ENCODE results near the gene ZYG11B.
A peak's percentile ranks its signal among the peaks of the same experiment; 100 is the strongest.
"Not testable (repeated sequence)": the region's sequence is repeated elsewhere in the genome, so short reads cannot be mapped to it uniquely, and the experiment has no call there.

The ZYG11B gene

DNA sequence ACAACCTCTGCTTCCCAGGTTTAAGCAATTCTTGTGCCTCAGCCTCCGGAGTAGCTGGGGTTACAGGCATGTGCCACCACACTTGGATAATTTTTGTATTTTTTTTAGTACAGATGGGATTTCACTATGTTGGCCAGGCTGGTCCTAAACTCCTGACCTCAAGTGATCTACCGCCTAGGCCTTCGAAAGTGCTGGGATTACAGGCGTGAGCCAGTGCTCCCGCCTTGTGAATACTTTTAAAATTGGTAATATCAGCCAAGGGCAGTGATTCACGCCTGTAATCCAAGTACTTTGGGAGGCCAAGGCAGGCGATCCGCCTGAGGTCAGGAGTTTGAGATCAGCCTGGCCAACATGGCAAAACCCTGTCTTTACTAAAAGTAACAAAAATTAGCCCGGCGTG lies 33.7 kb downstream of the ZYG11B start:
- no peak for FAIRE-seq

DNA sequence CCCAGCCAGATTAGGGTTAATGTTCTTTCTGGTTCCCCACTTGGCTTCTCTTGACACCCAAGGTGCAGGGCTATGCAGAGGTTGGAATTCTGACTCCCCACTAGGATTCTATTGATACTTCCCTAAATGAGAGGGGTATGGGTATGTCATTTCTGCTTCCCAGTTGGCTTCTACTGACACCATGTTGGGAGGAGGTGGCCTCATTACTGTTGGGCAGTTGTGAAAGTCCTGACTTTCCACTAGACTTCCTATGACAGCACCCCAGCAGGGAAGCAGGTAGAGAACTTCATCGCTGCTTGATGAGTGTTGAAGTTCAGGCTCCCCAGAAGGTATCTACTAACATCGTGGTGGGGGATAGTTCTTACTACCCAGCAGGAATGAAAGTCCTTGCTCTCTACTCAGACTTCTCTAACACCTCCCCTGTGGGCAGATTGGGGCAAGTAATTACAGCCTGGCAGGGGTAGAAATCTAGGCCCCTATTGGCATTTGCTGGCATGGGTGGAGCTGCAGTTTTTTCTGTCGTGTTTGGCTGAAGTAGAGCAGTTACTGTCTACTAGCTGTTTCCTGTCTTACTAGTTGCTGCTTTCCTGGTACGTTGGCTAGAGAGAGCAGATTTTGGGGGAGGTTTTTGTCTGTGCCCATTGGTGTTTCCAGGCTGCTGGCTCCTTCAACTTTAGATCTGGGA lies 41.5 kb downstream of the ZYG11B start:
- no peak for FAIRE-seq

DNA sequence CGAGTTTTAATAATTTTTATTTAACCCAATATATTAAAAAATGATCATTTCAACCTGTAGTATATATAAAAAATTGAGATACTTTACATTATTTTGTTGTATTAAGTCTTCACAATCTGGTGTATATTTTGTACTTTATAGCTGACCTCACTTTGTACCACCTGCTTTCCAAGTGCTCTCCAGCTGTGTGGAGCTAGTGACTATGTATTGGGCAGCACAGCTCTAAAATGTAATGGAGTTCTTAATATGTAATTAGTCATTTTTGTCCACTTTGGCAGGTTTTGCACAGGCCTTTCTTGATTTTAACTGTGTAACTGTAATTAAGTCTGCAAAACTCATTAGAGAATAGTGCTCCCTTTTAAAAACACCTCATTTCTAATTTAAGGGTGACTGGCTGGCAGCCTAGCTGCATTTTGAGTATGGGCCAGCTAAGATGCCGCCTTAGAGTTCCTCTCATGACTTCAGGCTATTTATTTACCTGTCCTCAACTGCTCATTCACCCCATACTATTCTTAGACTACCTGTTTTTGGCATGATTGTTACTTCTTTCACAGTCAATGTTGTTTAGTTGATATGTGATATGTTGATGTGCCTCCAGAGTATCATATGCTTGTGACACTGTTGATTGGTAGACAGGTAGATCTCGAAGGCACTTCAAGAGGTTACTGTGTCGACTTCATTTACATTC lies 43.2 kb downstream of the ZYG11B start:
- no peak for FAIRE-seq

DNA sequence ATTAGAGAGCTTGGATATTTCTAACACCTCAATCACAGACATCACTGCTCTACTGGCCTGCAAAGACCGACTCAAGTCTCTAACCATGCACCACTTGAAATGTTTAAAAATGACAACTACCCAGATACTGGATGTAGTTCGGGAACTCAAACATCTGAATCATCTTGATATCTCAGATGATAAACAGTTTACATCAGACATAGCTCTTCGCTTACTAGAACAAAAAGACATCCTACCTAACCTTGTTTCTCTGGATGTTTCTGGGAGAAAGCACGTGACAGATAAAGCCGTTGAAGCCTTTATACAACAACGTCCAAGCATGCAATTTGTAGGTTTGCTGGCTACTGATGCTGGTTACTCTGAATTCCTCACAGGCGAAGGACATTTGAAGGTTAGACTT lies 45.1 kb downstream of the ZYG11B start:
- FAIRE-seq = no peak

DNA sequence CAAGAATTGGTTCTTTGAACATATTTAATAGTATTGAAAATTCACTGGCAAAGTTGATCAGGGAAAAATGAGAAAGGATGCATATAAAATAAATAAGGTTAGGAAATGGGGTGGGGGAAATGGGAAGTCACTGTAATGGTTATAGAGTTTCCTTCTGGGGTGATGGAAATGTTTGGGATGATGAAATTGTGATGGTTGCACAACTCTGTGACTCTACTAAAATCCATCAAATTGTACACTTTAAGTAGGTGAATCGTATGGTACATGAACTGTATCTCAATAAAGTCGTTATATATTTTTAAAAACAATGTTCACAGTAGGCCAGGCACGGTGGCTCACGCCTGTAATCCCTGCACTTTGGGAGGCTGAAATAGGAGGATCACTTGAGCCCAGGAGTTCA lies 59.9 kb downstream of the ZYG11B start:
- no peak for FAIRE-seq

- FAIRE-seq = not testable (repeated sequence)
These were observed 64.2 kb downstream of the ZYG11B start for GRCh38 chr1:52790429-52790828.

- no peak for FAIRE-seq
These were observed 65.8 kb downstream of the ZYG11B start for GRCh38 chr1:52792036-52792435.

DNA sequence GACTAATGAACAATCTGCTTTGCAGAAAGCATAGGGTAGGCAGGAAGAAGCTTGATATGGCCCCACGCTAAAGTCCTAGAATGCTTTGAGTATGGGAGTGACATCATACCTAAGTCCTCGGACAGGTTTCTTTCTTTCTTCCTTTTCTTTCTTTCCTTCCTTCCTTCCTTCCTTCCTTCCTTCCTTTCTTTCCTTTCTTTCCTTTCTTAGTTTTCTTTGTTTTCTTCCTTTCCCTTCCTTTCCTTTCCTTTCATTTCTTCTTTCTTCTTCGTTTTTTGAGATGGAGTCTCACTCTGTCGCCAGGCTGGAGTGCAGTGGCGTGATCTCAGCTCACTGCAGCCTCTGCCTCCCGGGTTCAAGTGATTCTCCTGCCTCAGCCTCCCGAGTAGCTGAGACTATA lies 67.5 kb downstream of the ZYG11B start:
- not testable (repeated sequence) for FAIRE-seq

- no peak for FAIRE-seq
These were observed 69.2 kb downstream of the ZYG11B start for GRCh38 chr1:52795464-52795863.

DNA sequence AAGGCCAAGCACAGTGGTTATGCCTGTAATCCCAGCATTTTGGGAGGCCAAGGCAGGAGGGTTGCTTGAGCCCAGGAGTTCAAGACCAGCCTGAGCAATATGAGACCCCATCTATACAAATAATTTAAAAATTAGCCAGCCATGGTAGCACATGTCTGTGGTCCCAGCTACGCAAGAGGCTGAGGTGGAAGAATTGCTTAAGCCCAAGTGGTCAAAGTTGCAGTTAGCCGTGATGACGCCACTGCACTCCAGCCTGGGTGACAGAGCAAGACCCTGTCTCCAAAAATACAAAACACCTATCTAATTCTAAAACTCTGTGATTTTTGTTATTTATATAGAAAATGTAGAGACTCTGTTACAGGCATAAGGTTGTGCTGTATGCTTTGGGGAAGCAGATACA lies 72.1 kb downstream of the ZYG11B start:
- FAIRE-seq = no peak

DNA sequence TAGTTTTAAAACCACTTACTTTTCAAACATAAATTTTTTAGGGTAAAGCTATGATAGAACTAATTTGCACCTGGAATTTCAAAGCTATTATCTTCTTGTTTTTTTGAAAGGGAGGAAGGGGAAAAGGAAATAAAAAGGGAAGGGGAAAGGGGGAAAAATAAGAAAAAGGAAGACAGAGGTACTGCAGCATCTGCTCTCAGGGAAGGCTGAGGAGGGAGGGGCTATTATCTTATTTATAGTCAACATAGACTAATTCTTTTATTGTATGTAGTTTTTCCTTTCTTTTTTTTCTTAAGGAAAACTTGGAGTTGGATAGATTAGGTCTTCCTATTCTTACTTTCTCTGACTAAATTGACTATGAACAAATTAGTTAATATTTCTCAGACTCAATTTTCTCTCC lies 74.8 kb downstream of the ZYG11B start:
- no peak for FAIRE-seq

DNA sequence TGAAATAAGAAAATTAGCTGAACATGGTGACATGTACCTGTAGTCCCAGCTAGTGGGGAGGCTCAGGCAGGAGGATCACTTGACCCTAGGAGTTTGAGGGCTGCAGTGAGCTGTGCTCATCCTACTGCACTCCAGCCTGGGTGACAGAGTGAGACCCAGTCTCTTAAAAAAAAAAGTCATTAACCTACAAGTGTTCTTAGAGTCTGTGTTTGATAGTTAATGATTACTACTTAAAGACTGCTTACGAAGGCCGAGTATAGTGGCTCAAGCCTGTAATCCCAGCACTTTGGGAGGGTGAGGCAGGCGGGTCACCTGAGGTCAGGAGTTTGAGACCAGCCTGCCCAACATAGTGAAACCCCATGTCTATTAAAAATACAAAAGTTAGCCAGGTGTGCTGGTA lies 77.8 kb downstream of the ZYG11B start:
- FAIRE-seq = not testable (repeated sequence)

DNA sequence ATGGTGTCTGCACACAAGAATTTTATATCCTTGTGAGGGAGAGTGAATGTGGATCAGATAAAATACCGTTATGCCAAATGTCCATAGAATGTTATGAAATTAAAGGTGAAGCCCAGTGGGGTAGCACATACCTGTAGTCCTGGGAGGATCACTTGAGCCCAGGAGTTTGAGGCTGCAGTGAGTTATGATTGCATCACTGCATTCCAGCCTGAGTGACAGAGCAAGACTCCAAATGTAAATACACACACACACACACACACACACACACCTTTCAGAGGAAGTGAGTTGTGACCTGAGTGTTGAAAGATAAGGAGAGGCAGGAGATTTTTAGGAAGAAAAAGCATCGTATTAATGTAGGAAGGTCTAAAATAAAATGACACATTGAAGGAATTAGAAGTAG lies 88.2 kb downstream of the ZYG11B start:
- FAIRE-seq = no peak

DNA sequence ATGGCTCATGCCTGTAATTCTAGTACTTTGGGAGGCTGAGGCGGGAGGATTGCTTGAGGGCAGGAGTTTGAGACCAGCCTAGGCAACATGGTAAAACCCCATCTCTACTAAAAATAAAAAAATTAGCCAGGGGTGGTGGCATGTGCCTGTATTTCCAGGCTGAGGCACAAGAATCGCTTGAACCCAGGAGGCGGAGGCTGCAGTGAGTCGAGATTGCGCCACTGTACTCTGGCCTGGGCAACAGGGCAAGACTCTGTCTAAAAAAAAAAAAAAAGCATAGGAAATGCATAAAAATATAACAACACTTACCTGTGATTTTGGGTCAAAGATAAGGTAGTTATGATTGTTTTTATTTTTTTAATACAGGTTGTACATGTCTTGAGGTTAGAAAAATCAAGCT lies 94.6 kb downstream of the ZYG11B start:
- not testable (repeated sequence) for FAIRE-seq

- peak; percentile 84 for FAIRE-seq
These were observed 99.6 kb downstream of the ZYG11B start for GRCh38 chr1:52825868-52826267.

DNA sequence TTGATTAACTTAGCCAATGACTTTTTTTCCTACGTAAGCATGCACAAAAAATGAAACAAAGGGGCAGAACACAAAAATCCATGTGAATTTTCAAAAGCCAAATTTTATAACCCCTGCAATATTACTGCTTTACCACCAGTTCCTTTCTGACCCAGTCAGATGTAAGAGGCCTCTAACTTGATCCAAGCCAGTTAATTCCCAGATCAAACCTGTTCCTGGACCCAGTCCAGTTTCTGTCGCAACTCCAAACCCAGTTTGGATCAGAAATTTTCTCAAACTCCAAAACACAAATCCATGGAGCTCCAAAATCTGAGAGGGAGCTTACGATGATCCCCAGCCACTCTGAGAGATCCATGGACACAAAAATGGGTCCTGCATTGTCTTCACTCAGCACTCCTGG lies 108.5 kb downstream of the ZYG11B start:
- FAIRE-seq = no peak

GRCh38 chr1:52836035-52836434 lies 109.8 kb downstream of the ZYG11B start:
- FAIRE-seq = no peak

- FAIRE-seq = not testable (repeated sequence)
These were observed 112.9 kb downstream of the ZYG11B start for GRCh38 chr1:52839175-52839574.

GRCh38 chr1:52842643-52843310 lies 116.5 kb downstream of the ZYG11B start, which contains the start of gene ZYG11A:
Gene ZYG11A (plus strand): TSS chr1:52842760. CDS start chr1:52842884, 124 bp downstream.
- FAIRE-seq = no peak

DNA sequence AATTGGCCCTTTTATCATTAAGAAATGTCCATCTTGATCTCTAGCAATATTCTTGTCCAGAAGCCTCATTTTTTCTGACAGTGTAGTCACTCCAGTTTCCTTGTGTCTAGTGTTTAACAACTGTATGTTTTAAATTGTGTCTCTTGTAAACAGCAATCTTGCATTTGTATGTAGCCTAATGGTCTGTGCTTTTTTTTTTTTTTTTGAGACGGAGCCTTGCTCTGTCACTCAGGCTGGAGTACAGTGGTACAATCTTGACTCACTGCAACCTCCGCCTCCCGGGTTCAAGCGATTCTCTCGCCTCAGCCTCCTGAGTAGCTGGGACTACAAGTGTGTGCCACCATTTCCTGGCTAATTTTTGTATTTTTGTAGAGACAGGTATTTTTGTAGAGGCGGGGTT lies 118.9 kb downstream of the ZYG11B start:
- not testable (repeated sequence) for FAIRE-seq

GRCh38 chr1:52848423-52848822 lies 122.2 kb downstream of the ZYG11B start:
- no peak for FAIRE-seq

- FAIRE-seq = no peak
These were observed 124.7 kb downstream of the ZYG11B start for GRCh38 chr1:52850951-52851350.

DNA sequence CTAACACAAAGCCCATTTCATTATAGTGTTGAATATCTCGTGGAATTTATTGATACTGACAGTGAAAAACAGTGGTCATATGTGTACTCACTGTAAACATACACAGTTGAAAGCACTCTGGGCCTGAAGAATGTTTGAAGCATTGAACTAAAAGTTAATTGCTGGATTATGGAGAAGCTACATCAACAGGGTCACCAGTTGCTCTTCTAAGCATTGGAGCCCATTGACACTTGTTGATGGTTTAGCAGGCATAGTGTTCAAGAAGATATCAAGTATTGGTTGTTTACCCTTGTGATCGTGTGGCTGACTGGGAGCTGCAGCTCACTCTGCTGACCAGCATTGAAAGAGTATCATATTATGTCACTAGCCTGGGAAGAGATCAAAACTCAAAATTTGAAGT lies 126.6 kb downstream of the ZYG11B start:
- FAIRE-seq = no peak

- no peak for FAIRE-seq
These were observed 129.3 kb downstream of the ZYG11B start for GRCh38 chr1:52855584-52855983.

Measured in A204.1 (cell line).